GM18499 (cell line): ENCODE measurements around the gene DPYSL4.

Experiments
- ATAC-seq: cut with Tn5 transposase; IDR thresholded peaks from one replicate; pipeline ENCODE4 v1.9.1; 2021; ENCODE audit warnings: moderate number of reproducible peaks; ENCODE audit not compliant: insufficient read depth, unreplicated experiment

Gene DPYSL4

DNA sequence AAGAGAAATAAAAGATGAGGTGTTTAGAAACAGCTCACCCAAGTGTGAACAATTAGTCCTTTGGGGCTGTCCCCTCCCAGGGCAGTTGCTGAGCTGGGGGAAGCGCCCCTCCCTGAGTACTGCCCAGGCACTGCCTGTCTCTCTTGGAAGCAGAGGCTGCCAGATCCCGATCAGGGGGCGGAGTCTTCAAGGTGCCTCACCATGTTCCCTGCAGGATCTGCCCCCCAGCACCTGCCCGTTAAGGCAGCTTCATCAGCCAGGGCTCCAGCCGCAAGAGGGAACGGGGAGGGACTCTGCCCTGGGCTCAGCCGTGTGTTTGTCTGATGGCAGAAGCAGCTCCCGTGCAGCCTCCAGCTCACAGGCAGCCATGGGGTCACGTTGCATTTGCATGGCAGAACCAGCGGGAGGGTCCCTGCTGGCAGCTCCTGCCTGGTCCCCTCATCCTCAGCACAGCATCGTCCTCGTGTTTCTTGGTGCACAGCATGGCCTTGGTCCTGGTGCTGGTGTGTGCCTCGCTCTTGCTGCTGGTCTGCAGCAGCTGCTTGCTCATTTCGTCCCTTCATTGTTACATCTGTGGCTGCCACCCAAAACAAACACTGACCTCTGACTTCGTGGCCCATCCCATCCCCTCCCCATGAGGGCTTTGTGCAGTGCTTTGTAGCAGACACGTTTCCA is 10.7 kb upstream of the DPYSL4 start:
- no peak for ATAC-seq

DNA sequence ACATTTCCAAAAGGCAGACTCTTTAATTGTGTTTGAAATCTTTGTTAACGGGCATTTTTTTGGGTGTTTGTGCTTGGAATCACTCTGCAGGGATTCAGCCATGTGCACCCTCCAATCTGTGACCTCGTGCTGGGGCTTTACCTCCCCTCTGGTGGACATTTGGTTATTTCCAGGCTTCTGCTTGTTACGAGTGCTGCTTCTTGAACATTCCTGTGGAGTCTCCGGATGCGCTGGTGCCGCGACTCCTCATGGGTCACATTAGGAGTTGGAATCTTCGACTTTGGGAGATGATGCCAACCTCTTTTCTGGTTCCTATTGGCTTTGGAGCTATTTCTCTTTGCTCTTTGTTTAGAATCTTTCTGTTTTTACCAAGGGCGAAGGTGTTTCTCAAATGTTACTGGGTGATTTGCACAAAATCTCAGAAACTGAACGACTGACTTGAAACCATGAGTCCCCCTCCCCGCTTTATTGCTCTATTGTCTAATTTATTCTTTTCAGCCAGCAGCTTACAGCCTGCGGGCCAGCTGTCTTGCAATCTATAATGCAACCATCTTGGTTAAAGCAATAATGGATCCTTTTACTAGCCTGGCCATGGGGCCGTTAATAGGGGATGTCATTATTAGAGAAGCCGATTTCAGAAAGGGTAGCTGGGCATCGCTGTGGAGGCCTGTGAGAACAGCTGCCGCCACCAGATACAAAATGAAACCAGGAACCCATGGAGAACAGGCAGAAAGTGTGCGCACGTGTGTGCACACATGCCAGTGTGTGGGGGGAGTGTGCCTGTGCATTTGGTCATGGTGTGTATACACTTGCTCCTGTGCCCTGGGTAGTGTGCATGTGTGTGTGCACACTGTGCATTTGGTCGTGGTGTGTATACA is 9.9 kb upstream of the DPYSL4 start:
- ATAC-seq, result no peak

DNA sequence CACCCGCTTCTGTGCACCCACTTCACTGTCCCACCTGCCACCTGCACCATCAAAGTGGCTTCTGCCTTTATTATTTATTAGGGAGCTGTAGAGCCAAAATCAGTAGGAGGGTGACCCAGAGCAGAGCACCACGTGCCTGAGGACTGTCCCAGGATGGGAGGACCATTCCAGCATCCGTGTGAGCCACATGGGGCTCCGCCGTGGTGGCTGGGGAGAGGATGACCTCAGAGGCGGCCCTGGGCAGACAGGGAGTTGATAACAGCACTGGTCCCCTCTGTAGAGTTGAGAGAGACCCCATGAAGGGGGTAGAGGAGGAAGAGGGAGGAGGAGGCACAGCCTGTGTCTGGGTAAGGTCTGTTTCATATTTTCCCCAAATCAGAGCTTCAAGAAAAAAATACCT is 8.7 kb upstream of the DPYSL4 start:
- ATAC-seq, result no peak

DNA sequence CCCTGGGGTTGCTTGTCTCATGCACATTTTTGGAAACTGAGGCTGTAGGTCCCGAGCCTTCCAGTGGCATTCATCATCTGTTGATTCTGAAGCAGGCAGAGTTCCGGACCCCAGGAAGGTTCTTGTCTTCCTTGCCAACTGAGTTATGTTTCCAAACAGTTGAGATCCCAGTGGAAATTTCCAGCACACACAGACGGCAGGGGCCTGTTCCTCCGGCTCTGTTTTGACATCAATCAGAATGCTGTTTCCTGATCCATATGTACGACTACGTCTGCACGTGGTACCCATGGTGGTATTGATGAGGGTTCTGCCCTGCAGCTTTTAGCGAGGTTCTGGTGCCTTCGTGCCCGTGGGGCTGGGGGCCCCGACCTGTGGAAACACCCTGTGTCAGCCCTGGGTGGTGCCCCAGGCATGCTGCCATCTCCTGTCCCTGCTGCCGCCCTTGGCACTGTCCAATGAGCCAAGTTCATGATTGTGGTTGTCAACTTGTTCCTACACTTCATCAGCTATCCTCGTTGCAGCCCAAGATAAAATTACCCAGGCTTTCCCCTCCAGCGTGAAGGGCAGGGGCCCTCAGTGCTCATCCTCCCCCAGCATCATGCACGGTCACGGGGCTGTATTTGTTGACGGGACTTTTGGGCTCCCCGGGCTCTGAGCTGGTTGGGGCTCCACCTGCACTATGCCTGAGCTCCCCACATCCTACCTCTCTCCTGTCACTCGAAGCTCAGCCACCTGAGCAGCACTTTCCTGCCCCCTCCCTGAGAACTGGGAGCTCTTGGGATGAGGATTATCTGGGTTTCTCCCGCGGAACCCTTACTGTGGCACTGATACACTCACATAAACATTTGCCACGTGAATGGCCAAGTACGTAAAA is 7.8 kb upstream of the DPYSL4 start:
- no peak for ATAC-seq

DNA sequence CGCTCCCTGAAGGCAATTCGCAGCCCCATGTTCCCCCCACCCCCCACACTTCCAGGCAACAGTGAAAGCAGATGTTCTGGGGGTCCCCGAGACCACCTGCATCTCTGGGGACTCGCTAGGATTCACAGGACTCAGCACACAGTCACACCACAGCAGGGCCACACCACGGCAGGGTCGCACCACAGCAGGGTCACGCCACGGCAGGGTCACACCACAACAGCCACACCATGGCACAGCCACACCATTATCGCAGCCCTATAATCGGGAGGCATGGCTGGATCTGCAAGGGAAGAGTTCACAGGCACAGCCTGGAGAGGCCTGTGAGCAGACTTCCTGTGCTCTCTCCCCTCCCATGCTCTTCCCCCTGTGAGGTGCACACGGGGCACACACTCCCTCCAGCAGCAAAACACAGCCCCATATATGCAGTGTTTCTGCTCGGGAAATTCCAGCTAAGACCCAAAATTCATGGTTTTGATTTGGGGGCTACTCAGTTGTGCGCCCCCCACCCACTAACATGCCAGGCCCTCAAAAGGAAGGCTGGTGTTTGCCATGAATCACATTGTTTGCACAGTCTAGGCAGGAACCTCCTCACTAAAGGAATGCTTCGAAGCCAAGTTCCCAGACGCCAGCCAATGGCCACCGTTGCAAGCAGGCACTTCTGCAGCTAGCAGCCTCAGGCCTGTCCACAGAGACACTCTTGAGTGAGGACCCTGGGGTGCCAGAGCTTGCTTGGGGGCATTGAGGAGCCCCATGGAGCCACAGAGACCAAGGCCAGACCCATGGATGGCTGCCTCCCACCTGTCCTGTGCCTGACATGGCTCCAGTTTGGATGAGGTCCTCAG is 7.0 kb upstream of the DPYSL4 start:
- no peak for ATAC-seq

DNA sequence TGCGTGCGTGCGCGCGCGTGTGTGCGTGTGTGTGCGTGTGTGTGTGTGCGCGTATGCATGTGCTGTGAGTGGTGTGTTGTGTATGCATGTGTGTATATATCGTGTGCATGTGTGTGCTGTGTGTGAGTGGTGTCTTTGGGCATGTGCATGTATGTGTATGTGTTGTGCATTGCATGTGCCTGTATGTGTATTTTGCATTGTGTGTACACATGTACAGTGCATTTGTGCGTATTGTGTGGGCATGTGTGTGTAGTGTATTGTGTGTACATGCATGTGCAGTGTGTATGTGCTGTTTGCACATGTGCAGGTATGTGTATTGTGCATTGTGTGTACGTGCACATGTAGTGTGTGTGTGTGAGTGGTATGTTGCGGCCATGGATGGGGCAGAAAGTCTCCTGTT is 6.0 kb upstream of the DPYSL4 start:
- no peak for ATAC-seq

DNA sequence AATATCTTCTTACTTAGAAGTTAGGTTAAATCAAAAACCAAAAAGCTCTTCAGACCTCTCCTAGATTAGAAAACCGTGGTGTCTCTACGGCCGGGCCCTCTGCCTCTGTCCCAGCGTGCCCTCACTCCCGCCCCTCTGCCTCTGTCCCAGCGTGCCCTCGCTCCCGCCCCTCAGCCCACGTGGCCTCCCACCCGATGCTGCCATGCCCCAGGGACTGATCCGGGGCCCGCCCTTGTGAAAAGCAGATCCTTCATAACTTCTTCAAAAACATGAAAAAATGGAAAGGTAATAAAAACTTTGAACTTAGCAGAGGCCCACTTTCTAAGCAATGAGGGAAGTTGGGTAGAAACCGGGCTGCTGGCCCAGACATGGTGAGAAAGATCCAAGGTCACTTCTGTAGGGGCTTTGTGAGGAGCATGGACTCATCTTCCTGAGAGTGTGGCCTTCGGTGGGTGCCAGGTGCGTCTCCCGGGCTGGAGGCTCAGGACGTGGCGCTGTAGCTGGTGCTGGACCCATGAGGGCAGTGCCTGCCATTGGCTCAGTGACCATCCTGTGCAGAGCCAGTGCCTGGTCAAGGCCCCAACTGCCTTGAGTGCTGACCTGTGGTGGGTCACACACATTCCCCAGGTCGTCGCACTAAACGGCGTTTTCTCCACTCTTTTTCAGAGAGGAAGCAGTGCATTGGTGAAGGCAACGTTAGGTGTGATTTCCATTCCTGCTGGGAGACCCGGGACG is 4.9 kb upstream of the DPYSL4 start:
- no peak for ATAC-seq

DNA sequence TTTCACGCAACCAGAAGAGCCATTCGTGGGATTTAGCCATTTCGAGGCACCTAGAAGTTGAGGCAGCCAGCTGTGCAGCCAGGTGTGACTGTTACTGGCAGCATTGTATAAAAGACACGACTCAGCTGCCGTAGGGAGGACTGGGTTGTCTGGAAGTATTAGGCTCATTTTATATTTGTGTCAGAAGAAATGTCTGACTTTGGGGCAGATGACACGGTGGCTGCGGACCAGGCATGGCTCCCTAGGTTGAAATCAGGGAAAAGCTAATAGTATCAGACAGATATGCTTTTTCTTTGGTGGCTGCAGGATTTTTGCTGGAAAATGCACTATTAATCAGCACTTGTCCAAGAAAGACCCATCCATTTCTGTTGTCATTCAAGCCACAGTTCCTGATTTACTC is 4.2 kb upstream of the DPYSL4 start:
- ATAC-seq, result no peak

DNA sequence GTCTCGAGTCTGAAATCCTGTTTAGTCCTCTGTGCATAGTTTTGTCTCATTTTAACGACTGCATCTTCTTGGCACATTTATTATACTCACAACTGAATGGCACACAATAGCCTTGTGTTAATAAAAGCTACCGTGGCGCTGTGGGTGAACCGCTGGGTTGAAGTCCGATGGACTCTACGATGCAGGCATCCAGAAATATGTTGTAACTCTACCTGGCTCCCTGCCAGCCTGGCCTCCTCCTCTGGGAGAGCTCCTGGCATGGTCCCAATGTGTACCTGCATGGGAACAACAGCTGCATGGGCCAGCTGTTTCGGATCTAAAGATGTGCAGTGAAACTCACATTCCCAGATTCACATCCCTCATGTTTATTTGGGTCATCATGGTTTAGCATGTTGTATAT is 3.7 kb upstream of the DPYSL4 start:
- ATAC-seq, result no peak

DNA sequence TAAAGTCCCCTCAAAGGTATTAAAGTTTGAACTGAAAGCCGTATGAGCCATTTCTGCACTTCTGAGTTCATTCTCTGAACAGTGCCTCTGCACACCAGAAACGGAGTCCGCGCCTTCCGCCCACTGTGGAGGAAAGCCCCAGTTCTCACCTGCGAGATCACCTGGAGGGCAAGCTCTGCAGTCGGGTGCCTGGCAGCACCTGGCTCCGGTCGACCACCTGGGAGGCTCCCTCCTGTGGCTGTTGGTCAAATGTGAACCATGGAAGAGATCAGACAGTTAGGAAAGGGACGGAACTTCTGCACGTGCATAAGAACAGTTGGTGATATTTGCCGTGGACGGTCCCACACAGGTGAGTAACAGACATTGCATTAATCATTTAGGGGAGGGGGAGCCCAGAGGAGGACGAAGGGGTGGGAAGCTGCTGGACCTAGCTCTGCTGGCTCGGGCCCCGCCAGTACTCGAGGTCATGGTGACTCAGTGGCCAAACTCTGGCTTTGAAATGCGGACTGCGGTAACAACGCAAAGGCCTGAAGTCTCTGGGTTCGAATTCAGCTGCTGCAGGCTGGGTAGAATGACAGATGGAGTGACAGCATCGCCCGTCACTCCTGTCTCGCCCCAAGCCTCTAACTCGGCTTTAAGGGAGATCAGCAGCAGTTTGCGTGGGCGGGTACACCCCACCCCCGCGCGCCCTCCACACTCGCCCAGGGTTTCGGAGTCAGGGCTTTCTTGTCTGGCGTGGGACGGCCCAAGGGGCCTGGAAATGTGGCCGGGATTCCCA is 1.7 kb upstream of the DPYSL4 start:
- no peak for ATAC-seq

DNA sequence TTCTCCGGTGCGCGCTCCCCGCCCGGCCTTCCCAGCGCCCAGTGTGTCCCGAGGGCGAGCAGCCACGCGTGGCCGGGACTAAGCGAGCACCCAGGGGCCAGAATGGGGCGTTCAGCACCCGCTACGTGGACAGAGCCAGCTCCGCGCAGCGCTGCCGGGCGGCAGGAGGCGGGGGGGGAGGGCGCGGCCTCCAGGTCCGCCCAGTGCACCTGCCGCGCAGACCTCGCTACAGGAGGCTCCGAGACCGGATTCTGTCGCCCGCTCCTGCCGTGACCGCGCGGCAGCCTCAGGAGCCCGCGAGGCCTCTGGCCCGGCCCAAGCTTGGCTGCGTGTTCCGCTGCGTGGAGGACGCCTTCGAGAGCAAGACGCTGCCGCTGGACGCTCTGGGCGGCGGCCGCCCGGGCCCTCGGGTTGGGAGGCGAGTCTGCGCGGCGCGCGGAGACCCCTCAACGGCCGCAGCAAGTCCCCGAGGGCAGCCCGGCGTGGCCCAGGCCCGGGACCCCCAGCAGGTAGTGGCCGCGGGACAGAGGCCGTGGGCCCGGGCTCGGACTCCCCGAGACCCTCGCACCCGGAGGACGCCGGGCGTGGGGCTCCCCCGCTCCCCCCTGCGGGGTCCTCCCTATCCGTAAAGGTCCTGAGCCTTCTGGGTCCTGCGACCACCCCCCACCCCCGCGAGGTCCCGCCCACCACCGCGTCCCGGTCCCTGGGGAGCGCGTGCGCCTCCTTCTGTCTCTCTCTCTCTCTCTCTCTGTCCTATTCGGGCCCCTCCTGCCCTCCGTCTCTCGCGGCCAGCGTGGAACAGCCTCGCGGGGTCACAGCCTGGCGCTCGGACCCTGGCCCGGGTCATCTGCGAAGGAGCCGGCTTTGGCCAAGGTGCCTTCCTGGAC is 904 bp upstream of the DPYSL4 start:
- ATAC-seq, result no peak

DNA sequence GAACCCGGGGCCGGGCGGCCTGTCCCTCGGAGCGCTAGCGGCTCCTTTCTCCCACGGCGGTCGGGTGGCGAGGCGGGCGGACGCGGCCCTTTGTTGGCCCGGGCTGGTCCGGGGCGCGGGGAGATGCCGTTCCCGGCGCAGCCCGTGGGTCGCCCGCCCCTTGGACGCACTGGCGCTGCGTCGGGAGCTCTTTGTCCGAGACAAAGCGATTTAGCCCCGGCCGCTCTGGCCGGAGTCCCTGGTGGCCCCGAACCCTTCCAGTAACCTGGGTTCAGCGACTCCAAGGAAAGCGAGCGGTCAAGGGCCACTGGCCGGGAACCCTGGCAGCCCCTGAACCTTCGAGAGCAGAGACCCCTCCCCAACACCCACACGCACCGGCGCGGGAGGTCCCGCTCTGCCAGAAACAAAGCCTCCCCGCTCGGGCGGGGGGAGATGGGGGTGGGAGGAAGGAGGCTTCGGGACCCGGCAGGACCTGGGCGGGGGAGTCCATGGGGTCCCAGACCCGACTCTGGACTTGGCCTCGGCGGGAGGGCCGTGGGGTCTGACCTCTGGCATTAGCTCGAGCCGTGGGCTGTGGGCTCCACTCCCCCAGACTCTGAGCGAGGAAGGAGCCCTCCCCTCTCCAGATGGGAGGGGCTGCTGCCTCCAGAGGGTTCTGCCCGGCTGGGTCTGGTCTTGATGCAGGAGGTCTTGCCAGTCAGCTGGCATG is 836 bp downstream of the DPYSL4 start:
- ATAC-seq, result no peak

DNA sequence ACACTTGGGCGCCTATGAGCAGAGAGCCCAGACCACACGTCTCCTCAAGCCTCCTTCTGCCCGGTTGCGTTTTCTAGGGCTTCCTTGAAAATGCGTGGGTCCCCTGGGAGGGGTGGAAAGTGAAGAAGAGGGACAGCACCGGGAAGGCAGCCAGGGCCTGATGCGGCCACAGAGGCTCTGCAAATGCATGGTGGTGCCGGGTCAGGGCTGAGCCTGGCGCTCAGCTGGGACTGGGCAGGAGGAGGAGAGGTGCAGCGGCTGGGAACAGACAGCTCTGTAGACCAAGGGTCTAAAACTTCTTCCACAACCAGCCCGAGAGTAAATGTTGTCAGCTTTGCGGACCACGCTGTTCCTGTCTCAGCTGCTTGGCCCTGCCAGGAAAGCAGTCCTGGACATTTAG is 1.6 kb downstream of the DPYSL4 start:
- no peak for ATAC-seq

DNA sequence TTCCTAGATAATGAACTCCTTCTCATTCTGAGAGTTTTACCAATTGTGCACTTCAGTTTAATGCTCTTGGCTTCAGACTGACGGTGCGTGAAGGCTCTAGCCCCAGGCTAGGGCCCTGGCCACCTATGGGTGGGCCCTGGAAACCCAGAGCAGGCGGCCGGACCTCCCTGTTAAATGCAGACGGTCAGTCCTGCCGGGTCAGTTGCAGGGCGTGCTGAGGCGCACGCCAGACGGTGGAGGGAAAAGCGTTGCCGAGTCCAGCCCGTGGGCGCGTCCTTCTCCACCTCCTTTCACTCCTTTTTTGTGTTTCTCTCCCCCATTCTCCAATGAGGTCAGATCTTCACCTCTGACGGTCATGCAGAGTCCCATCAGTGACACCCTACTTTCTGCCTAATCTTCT is 2.3 kb downstream of the DPYSL4 start:
- no peak for ATAC-seq

DNA sequence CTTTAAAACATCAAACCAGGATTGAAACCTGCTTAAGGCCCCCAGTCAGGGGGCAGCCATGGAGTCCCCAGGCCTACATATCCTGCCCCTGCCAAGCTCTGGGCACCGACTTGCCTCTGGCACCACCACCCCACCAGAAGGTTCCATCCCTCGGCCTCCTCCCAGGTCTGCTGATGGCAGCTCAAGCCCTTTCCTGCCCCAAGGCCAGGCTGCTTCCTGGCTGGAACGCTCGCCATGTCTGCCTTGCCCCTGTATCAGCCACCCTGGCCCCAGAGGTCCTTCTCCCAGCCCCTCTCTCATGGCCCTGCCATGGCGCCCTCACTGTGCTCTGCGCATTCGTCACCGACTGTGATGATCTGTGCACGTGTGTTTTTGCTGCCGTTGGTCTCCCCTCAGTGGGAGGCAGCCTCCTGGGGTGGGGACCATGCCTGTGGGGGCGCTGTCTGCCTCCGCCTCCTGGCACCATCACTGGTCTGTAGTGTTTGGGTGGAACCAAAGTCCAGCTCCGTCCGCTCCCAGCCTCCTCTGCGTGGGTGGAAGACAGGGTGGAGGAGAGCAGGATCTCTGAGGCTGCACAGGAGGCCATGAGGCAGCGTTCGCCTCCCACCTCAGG is 3.2 kb downstream of the DPYSL4 start:
- ATAC-seq, result no peak

DNA sequence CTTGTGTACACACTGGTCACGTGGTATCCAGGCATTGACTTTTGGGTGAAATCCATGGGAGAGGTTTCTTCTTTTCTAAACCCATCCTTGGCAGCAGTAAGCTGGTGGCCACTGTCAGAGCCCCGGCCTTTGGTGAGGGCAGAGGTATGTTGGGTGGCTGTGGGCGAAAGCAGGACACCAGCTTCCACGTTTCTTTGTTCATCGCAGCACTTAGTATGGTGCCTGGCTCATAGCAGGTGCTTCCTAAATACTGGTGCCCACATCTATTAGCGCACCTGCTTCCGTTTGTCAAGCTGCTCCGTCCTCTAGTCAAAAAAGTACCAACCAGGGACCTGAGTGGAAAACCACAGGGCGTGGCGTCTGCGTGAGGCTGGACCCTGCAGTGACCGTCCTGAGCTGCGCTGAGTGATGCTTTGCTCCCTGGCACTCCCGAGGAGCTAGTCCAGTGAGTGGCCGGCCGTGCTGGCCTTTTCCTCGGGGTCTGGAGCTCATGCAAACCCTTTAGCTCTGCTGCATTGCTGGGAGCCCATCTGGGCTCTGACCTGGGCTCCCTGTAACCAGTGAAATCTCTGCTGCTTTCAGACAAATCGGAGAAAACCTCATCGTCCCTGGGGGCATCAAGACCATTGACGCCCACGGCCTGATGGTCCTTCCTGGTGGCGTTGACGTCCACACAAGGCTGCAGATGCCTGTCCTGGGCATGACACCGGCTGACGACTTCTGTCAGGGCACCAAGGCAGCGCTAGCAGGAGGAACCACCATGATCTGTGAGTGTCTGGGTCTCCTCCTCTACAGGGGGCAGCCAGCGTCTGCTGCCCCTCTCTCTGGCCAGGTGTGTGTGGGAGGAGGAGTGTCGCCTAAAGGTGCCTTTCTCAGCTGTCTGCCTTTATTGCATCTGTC is 5.6 kb downstream of the DPYSL4 start:
- ATAC-seq, result no peak
